IMR-90 (cell line): ENCODE measurements around the gene CACNA1F.

Experiments
- CTCF ChIP-seq: conservative IDR thresholded peaks from 2 replicates; pipeline ENCODE4 v1.5.1; 2012; ENCODE audit warnings: mild to moderate bottlenecking, low read depth, low read length, improper control_type of control experiment
- MXI1 ChIP-seq: IDR thresholded peaks from 2 replicates; pipeline ENCODE4 v1.6.1; 2012; ENCODE audit warnings: low read depth, mild to moderate bottlenecking, low read length, moderate library complexity, borderline replicate concordance
- RFX5 ChIP-seq: IDR thresholded peaks from 2 replicates; pipeline ENCODE4 v1.8.0; 2012; ENCODE audit warnings: low read depth, mild to moderate bottlenecking, low read length, moderate library complexity

- TF ChIP-seq CTCF (no peak), MXI1 (no peak), RFX5 (no peak)
Measured at GRCh38 chrX:49247916-49248811, 15.0 kb upstream of the CACNA1F start.
